Measurements from ENCODE around the gene PER3. TPM values are rescaled to one million over a fixed set of nuclear protein-coding genes. Genes with fewer than 3 reads are reported as not detected.

Gene PER3
- total RNA-seq, 1 experiment from 2014 or later = 4.3 TPM

GRCh38 chr1:7821282-7821681 is 37.2 kb downstream of the PER3 start:
- ChIA-PET CTCF (no interaction called here), POLR2A (ENCODE audit: unreplicated experiment) (no interaction called here)
- Histone ChIP-seq H4K20me1 (ENCODE audit: low read length) (no peaks in the 10 kb centered on the region), H3K9ac (ENCODE audit: low read length) (no peak overlapping the region), H3F3A (ENCODE audit: low read length, unreplicated experiment) (no peaks in the 10 kb centered on the region), H3K36me3 (ENCODE audit: low read depth, low read length) (no peaks in the 10 kb centered on the region; the same call in 1 of the 2 replicates), H3K4me3 (ENCODE audit: low read length) (no peak overlapping the region), H3K9me2 (replicated peaks; ENCODE audit: low read length) (no peaks in the 10 kb centered on the region), H3K9me3 (ENCODE audit: low read length) (no peaks in the 10 kb centered on the region), H3K27me3 (ENCODE audit: low read length) (no peaks in the 10 kb centered on the region), H3K79me2 (ENCODE audit: low read length) (no peaks in the 10 kb centered on the region), H3K4me2 (ENCODE audit: low read length) (no peak overlapping the region), H2AFZ (ENCODE audit: low read length) (no peak overlapping the region), H3K27ac (ENCODE audit: low read length) (no peak overlapping the region), H3K4me1 (ENCODE audit: insufficient read depth, low read length) (no peaks in the 10 kb centered on the region)
- intact Hi-C loops (cut with micrococcal nuclease) = no loop called here
- BruUV-seq (replicated peaks) = no TSS peak
- DNase-seq = no peak
- ATAC-seq = no peak
- no peak for TF ChIP-seq EZH2phosphoT487 (IDR thresholded peaks at IDR 0.05; ENCODE audit: borderline replicate concordance, low read length)
- no peak for TF ChIP-seq EZH2 (IDR thresholded peaks at IDR 0.05; ENCODE audit: low read length, unreplicated experiment)
- TF ChIP-seq CTCF (conservative IDR thresholded peaks at IDR 0.05; ENCODE audit: low read depth, low read length) = no peak

GRCh38 chr1:7824701-7825100 is 40.6 kb downstream of the PER3 start:
- H3K79me2 ChIP-seq (ENCODE audit: low read length) = no peaks in the 10 kb centered on the region
- intact Hi-C loops (cut with micrococcal nuclease) = no loop called here
- no peak overlapping the region for H3K4me2 ChIP-seq (ENCODE audit: low read length)
- H3K9ac ChIP-seq (ENCODE audit: low read length) = no peak overlapping the region
- no peaks in the 10 kb centered on the region for H4K20me1 ChIP-seq (ENCODE audit: low read length)
- H3K9me3 ChIP-seq (ENCODE audit: low read length) = no peaks in the 10 kb centered on the region
- H3K4me3 ChIP-seq (ENCODE audit: low read length) = no peak overlapping the region
- DNase-seq = no peak
- CTCF ChIA-PET = no interaction called here
- no peaks in the 10 kb centered on the region for H3K4me1 ChIP-seq (ENCODE audit: insufficient read depth, low read length)
- no peaks in the 10 kb centered on the region; the same call in 1 of the 2 replicates for H3K36me3 ChIP-seq (ENCODE audit: low read depth, low read length)
- no peak overlapping the region for H3K27ac ChIP-seq (ENCODE audit: low read length)
- no peak for ATAC-seq
- no TSS peak for BruUV-seq (replicated peaks)
- no peak for TF ChIP-seq CTCF (conservative IDR thresholded peaks at IDR 0.05; ENCODE audit: low read depth, low read length)
- TF ChIP-seq EZH2 (IDR thresholded peaks at IDR 0.05; ENCODE audit: low read length, unreplicated experiment) = no peak
- no peak for TF ChIP-seq EZH2phosphoT487 (IDR thresholded peaks at IDR 0.05; ENCODE audit: borderline replicate concordance, low read length)
- H2AFZ ChIP-seq (ENCODE audit: low read length) = no peak overlapping the region
- H3K9me2 ChIP-seq (replicated peaks; ENCODE audit: low read length) = no peaks in the 10 kb centered on the region
- POLR2A ChIA-PET (ENCODE audit: unreplicated experiment) = no interaction called here
- H3F3A ChIP-seq (ENCODE audit: low read length, unreplicated experiment) = no peaks in the 10 kb centered on the region
- no peaks in the 10 kb centered on the region for H3K27me3 ChIP-seq (ENCODE audit: low read length)

- Histone ChIP-seq H3K79me2 (ENCODE audit: low read length) (no peaks in the 10 kb centered on the region), H3K9ac (ENCODE audit: low read length) (no peak overlapping the region), H3K27ac (ENCODE audit: low read length) (no peak overlapping the region), H3K9me2 (replicated peaks; ENCODE audit: low read length) (no peaks in the 10 kb centered on the region), H3K36me3 (ENCODE audit: low read depth, low read length) (no peaks in the 10 kb centered on the region), H3F3A (ENCODE audit: low read length, unreplicated experiment) (no peaks in the 10 kb centered on the region), H3K27me3 (ENCODE audit: low read length) (no peaks in the 10 kb centered on the region), H3K9me3 (ENCODE audit: low read length) (no peaks in the 10 kb centered on the region), H4K20me1 (ENCODE audit: low read length) (no peaks in the 10 kb centered on the region), H2AFZ (ENCODE audit: low read length) (no peak overlapping the region), H3K4me3 (ENCODE audit: low read length) (no peak overlapping the region), H3K4me1 (ENCODE audit: insufficient read depth, low read length) (no peaks in the 10 kb centered on the region), H3K4me2 (ENCODE audit: low read length) (no peak overlapping the region)
- ATAC-seq (no peak), DNase-seq (no peak)
- no TSS peak for BruUV-seq (replicated peaks)
- ChIA-PET CTCF (no interaction called here), POLR2A (ENCODE audit: unreplicated experiment) (no interaction called here)
- intact Hi-C loops (cut with micrococcal nuclease) = no loop called here
- no peak for TF ChIP-seq EZH2 (IDR thresholded peaks at IDR 0.05; ENCODE audit: low read length, unreplicated experiment)
- no peak for TF ChIP-seq EZH2phosphoT487 (IDR thresholded peaks at IDR 0.05; ENCODE audit: borderline replicate concordance, low read length)
- TF ChIP-seq CTCF (conservative IDR thresholded peaks at IDR 0.05; ENCODE audit: low read depth, low read length) = no peak
Observed at GRCh38 chr1:7826363-7826762, 42.3 kb downstream of the PER3 start.

Measured in PC-3 (cell line).